Loucy (cell line): ENCODE measurements around the gene EPN2.

Source experiments
- CTCF ChIP-seq: fragments of 200-600 bp; sonication (generic); conservative IDR thresholded peaks from 2 replicates; pipeline ENCODE4 v1.5.1; 2014; ENCODE audit warnings: mild to moderate bottlenecking, antibody characterized with exemption, low read length
- EZH2phosphoT487 ChIP-seq: fragments of 200-600 bp; IDR thresholded peaks from 2 replicates; pipeline ENCODE4 v1.6.1; 2018; ENCODE audit warnings: antibody characterized with exemption, mild to moderate bottlenecking, moderate library complexity, borderline replicate concordance

GRCh38 chr17:19304751-19305150, 67.6 kb downstream of the EPN2 start:
- TF ChIP-seq CTCF: no peak
- TF ChIP-seq EZH2phosphoT487: no peak
